ENCODE measurements around the gene CCHCR1. TPM values are rescaled to one million over a fixed set of nuclear protein-coding genes. Genes with fewer than 3 reads are reported as not detected.

CCHCR1 gene
- total and polyA plus RNA-seq, 2 experiments from 2014 or later: 19.8 to 46.7 TPM

GRCh38 chr6:31112478-31112877 is 45.1 kb downstream of the CCHCR1 start, which contains the start of gene C6orf15 (continued):
- TF ChIP-seq CREB1 (CRISPR knock-in tag; IDR thresholded peaks at IDR 0.05; ENCODE audit: low read depth): no peak
- TF ChIP-seq, protein P1, sequence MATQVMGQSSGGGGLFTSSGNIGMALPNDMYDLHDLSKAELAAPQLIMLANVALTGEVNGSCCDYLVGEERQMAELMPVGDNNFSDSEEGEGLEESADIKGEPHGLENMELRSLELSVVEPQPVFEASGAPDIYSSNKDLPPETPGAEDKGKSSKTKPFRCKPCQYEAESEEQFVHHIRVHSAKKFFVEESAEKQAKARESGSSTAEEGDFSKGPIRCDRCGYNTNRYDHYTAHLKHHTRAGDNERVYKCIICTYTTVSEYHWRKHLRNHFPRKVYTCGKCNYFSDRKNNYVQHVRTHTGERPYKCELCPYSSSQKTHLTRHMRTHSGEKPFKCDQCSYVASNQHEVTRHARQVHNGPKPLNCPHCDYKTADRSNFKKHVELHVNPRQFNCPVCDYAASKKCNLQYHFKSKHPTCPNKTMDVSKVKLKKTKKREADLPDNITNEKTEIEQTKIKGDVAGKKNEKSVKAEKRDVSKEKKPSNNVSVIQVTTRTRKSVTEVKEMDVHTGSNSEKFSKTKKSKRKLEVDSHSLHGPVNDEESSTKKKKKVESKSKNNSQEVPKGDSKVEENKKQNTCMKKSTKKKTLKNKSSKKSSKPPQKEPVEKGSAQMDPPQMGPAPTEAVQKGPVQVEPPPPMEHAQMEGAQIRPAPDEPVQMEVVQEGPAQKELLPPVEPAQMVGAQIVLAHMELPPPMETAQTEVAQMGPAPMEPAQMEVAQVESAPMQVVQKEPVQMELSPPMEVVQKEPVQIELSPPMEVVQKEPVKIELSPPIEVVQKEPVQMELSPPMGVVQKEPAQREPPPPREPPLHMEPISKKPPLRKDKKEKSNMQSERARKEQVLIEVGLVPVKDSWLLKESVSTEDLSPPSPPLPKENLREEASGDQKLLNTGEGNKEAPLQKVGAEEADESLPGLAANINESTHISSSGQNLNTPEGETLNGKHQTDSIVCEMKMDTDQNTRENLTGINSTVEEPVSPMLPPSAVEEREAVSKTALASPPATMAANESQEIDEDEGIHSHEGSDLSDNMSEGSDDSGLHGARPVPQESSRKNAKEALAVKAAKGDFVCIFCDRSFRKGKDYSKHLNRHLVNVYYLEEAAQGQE (IDR thresholded peaks at IDR 0.05; ENCODE audit: unreplicated experiment): no peak

- H3K4me2 ChIP-seq: no peak overlapping the region
- no peaks in the 10 kb centered on the region for H3K27me3 ChIP-seq (ENCODE audit: insufficient read depth)
- Mint-ChIP-seq H3K4me3 (no peak overlapping the region), H3K36me3 (ENCODE audit: low read depth) (no peaks in the 10 kb centered on the region; the same call in 2 of the 3 replicates), H3K27ac (no peak overlapping the region), H3K4me1 (peaks cover 39% of the 10 kb centered on the region), H3K9me3 (no peaks in the 10 kb centered on the region; the same call in 2 of the 3 replicates), H3K27me3 (ENCODE audit: insufficient read depth, low read depth, poor library complexity) (peaks cover 19% of the 10 kb centered on the region)
- ATAC-seq (no peak), DNase-seq (ENCODE audit: low spot score) (no peak)
- no peaks in the 10 kb centered on the region for H4K20me1 ChIP-seq (replicated peaks; ENCODE audit: insufficient read depth)
- H3K27ac ChIP-seq (ENCODE audit: low read depth): no peak overlapping the region
- H2AFZ ChIP-seq: no peak overlapping the region
- H3K4me3 ChIP-seq: no peak overlapping the region
- no peaks in the 10 kb centered on the region for H3K79me2 ChIP-seq (replicated peaks; ENCODE audit: insufficient read depth)
- TF ChIP-seq STAT1 (IDR thresholded peaks at IDR 0.05; ENCODE audit: unreplicated experiment): no peak
- TF ChIP-seq EZH2phosphoT487 (IDR thresholded peaks at IDR 0.05; ENCODE audit: unreplicated experiment): no peak
- no peak for TF ChIP-seq CREB1 (CRISPR knock-in tag; IDR thresholded peaks at IDR 0.05; ENCODE audit: low read depth)
- no peaks in the 10 kb centered on the region for H3F3A ChIP-seq (replicated peaks; ENCODE audit: low read depth)
- H3K36me3 ChIP-seq (ENCODE audit: insufficient read depth): no peaks in the 10 kb centered on the region
- H3K9me2 ChIP-seq (ENCODE audit: insufficient read depth): peaks cover 7% of the 10 kb centered on the region; the same call in 1 of the 2 replicates
- H3K4me1 ChIP-seq (ENCODE audit: insufficient read depth): peaks cover 16% of the 10 kb centered on the region
Measured at GRCh38 chr6:31111712-31112111, 45.9 kb downstream of the CCHCR1 start.

GRCh38 chr6:31110825-31111582 is 46.6 kb downstream of the CCHCR1 start:
- H3K9me3 Mint-ChIP-seq: no peaks in the 10 kb centered on the region; the same call in 2 of the 3 replicates
- H3K9me2 ChIP-seq (ENCODE audit: insufficient read depth): peaks cover 7% of the 10 kb centered on the region; the same call in 1 of the 2 replicates
- H3K27me3 Mint-ChIP-seq (ENCODE audit: insufficient read depth, low read depth, poor library complexity): peaks cover 16% of the 10 kb centered on the region
- H3K4me1 Mint-ChIP-seq: peaks cover 39% of the 10 kb centered on the region
- H3K27me3 ChIP-seq (ENCODE audit: insufficient read depth): no peaks in the 10 kb centered on the region
- H3K4me3 Mint-ChIP-seq: no peak overlapping the region
- H4K20me1 ChIP-seq (replicated peaks; ENCODE audit: insufficient read depth): no peaks in the 10 kb centered on the region
- no peak overlapping the region; the same call in 1 of the 2 replicates for H3K27ac Mint-ChIP-seq
- no peak overlapping the region; the same call in 1 of the 2 replicates for H2AFZ ChIP-seq
- H3F3A ChIP-seq (replicated peaks; ENCODE audit: low read depth): no peaks in the 10 kb centered on the region
- no peak overlapping the region for H3K27ac ChIP-seq (ENCODE audit: low read depth)
- H3K4me2 ChIP-seq: peak overlapping the region; percentile 27; the same call in 1 of the 2 replicates
- H3K36me3 ChIP-seq (ENCODE audit: insufficient read depth): no peaks in the 10 kb centered on the region
- H3K4me3 ChIP-seq: no peak overlapping the region
- peak; percentile 47 for DNase-seq (ENCODE audit: low spot score)
- peaks cover 16% of the 10 kb centered on the region for H3K4me1 ChIP-seq (ENCODE audit: insufficient read depth)
- TF ChIP-seq EZH2 (IDR thresholded peaks at IDR 0.05; ENCODE audit: low read depth, unreplicated experiment): no peak
- TF ChIP-seq STAT1 (IDR thresholded peaks at IDR 0.05; ENCODE audit: unreplicated experiment): no peak
- TF ChIP-seq, protein P2, sequence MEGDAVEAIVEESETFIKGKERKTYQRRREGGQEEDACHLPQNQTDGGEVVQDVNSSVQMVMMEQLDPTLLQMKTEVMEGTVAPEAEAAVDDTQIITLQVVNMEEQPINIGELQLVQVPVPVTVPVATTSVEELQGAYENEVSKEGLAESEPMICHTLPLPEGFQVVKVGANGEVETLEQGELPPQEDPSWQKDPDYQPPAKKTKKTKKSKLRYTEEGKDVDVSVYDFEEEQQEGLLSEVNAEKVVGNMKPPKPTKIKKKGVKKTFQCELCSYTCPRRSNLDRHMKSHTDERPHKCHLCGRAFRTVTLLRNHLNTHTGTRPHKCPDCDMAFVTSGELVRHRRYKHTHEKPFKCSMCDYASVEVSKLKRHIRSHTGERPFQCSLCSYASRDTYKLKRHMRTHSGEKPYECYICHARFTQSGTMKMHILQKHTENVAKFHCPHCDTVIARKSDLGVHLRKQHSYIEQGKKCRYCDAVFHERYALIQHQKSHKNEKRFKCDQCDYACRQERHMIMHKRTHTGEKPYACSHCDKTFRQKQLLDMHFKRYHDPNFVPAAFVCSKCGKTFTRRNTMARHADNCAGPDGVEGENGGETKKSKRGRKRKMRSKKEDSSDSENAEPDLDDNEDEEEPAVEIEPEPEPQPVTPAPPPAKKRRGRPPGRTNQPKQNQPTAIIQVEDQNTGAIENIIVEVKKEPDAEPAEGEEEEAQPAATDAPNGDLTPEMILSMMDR (conservative IDR thresholded peaks at IDR 0.05; ENCODE audit: low read depth in 2 of 2): peak; percentile 20 to 24; a peak in 3 of 4 replicates
- TF ChIP-seq NANOG (IDR thresholded peaks at IDR 0.05; ENCODE audit: borderline replicate concordance): no peak
- H3K36me3 Mint-ChIP-seq (ENCODE audit: low read depth): no peaks in the 10 kb centered on the region; the same call in 2 of the 3 replicates
- ATAC-seq: peak; percentile 70
- H3K79me2 ChIP-seq (replicated peaks; ENCODE audit: insufficient read depth): no peaks in the 10 kb centered on the region
